ENCODE data around the gene C16orf78.

C16orf78 gene

DNA sequence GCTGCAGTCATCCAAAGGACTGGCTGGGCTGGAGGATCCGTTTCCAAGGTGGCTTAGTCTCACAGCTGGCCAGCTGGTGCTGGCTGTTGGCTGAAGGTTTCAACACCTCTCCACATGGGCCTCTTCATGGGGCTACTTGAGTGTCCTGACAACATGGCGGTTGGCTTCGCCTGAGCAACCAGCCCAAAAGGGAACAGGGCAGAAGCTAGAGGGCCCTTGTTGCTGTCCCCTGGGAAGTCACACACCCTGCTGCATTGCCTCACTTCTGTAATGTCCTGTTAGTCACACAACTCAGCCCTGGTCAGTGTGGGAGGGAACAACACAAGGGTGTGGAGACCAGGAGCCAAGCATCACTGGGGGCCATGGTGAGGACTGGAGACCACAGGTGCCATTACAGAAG is 36.6 kb downstream of the C16orf78 start:
- no peak overlapping the region for H3K4me3 ChIP-seq (ENCODE audit: control insufficient read depth, low read depth, low read length)
- no peak for DNase-seq (ENCODE audit: low read depth)
- TF ChIP-seq, protein P1, sequence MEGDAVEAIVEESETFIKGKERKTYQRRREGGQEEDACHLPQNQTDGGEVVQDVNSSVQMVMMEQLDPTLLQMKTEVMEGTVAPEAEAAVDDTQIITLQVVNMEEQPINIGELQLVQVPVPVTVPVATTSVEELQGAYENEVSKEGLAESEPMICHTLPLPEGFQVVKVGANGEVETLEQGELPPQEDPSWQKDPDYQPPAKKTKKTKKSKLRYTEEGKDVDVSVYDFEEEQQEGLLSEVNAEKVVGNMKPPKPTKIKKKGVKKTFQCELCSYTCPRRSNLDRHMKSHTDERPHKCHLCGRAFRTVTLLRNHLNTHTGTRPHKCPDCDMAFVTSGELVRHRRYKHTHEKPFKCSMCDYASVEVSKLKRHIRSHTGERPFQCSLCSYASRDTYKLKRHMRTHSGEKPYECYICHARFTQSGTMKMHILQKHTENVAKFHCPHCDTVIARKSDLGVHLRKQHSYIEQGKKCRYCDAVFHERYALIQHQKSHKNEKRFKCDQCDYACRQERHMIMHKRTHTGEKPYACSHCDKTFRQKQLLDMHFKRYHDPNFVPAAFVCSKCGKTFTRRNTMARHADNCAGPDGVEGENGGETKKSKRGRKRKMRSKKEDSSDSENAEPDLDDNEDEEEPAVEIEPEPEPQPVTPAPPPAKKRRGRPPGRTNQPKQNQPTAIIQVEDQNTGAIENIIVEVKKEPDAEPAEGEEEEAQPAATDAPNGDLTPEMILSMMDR (conservative IDR thresholded peaks at IDR 0.05; ENCODE audit: control insufficient read depth, insufficient read depth, low read depth, low read length) = no peak

DNA sequence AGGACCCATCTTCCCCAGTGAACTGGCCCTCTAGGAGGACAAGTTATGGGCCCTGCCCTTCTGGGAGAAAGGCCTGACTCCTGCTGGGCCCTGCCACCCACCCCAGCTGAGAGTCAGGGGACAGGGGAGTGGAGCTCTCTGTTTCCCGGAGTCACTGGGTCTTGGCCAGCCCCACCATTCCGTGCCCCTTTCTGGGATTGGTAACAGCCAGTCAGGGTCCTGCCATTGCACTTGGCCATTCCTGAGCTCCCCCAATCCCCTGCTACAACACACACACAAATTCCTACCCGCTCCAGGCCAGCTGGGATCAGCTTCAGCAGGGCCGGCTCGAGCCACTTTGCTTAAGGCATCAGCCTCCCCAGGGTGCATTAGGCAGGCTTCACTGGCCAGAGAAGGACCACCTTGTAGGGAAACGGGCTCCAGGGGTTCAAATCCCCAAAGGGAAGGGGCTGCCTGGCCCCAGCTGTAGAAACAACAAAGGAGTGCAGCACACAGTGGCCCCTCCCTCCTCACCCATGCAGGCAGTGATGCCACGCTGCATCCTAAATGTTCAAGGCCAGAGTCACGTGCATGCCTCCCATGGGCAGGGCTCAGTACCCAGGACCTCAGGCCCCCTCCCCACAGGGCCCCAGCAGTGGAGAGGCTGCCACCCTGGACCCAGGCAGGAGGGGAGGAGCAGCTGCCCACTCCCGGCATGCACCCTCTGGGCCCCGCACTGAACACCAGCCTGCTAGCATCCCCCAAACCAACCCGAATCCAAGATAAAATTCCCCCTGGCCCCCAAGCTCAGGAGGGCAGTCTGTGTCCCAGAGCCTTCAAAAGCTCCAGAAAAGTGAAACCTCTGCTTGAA is 37.7 kb downstream of the C16orf78 start:
- no peak overlapping the region for H3K4me3 ChIP-seq (ENCODE audit: control insufficient read depth, low read depth, low read length)
- TF ChIP-seq, protein P1 (conservative IDR thresholded peaks at IDR 0.05; ENCODE audit: control insufficient read depth, insufficient read depth, low read depth, low read length) = no peak
- no peak for DNase-seq (ENCODE audit: low read depth)

DNA sequence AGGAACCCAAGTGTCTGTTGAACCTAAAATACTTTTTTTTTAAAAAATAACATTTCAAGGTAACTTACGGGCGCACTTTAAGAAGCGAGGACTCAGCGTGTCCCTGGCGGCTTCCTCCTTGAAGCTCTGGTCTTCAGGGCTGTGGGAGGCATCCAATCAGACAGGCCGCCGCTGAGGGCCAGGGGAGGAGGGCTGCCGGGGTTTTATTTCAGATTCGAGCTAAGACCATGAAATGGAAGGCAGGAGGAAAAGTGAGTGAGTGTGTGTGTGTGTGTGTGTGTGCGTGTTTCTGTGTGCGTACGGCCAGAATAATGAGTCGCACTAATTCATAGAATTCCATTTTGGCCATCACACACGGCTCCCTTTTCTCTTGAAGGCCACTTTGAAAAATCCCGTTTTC is 41.1 kb downstream of the C16orf78 start:
- TF ChIP-seq, protein P1 (conservative IDR thresholded peaks at IDR 0.05; ENCODE audit: control insufficient read depth, insufficient read depth, low read depth, low read length) = no peak
- H3K4me3 ChIP-seq (ENCODE audit: control insufficient read depth, low read depth, low read length) = no peak overlapping the region
- DNase-seq (ENCODE audit: low read depth) = no peak

DNA sequence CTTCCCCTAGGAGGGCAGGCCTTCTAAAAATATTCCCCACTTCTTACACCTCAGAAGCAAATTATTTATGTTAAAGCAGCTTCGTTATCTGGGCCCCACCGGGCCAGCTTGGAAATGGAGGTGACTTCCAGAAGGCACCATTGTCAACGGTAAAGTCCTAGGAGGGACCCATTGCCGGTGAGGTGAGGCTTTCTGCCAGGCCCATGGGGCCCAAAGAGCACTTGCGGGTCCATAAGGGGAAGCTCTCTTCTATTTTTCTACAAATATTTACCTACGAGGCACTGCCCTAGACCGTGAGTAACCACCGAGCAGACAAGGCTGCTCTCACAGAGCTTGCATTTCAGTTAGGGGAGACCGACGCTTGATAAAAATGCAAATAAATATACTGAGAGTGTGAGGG is 41.5 kb downstream of the C16orf78 start:
- no peak overlapping the region for H3K4me3 ChIP-seq (ENCODE audit: control insufficient read depth, low read depth, low read length)
- TF ChIP-seq, protein P1 (conservative IDR thresholded peaks at IDR 0.05; ENCODE audit: control insufficient read depth, insufficient read depth, low read depth, low read length) = no peak
- DNase-seq (ENCODE audit: low read depth) = no peak

DNA sequence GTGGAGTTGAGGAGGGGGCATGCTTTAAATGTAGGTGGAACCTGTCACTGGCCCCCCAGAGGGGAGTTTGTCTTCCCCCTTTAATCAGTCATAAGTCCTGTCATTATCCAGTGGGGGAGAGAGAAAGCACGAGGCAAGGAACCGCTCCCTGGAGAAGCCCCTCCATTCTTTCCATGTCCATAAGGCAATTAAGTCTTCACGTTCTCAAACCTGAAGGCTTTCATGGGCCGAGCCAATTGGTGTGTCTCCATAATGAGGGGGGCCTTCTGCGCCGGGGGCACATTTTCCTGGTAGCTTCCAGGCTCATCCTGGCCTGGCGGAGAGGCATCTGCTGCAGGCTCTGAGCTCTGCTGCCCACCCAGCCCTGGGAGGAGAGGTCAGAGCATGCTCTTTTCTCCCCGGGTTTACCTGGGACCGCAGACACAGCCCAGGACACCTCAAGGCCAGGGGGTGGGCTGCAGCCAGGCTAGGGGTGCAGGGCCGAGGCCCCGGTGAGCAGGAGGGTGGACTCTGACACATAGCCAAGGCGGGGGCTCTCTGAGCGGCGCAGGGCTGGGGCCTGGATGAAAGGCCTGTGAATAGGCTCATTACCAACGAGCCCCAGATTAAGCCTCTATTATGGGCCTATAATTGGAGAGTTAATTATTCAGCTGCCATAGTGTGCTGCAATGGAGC is 42.5 kb downstream of the C16orf78 start:
- H3K4me3 ChIP-seq (ENCODE audit: control insufficient read depth, low read depth, low read length) = no peak overlapping the region
- TF ChIP-seq, protein P1 (conservative IDR thresholded peaks at IDR 0.05; ENCODE audit: control insufficient read depth, insufficient read depth, low read depth, low read length) = no peak
- DNase-seq (ENCODE audit: low read depth) = no peak

DNA sequence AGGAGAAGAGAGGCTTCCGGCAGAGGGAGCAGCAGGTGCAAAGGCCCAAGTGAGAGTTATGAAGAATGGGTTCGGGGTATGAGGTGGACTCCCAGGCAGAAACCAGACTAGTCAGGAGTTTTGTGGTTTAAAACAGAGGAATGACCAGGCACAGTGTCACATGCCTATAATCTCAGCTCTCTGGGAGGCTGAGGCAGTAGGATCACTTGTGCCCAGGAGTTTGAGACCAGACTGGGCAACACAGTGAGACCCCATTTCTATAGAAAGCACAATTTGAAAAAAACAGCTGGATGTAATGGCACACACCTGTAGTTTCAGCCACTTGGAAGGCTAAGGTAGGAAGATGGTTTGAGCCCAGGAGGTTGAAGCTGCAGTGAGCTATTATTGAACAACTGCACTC is 43.8 kb downstream of the C16orf78 start:
- TF ChIP-seq, protein P1 (conservative IDR thresholded peaks at IDR 0.05; ENCODE audit: control insufficient read depth, insufficient read depth, low read depth, low read length) = no peak
- DNase-seq (ENCODE audit: low read depth) = no peak
- no peak overlapping the region for H3K4me3 ChIP-seq (ENCODE audit: control insufficient read depth, low read depth, low read length)
